ENCODE results near the gene CHRNA3.

DNA sequence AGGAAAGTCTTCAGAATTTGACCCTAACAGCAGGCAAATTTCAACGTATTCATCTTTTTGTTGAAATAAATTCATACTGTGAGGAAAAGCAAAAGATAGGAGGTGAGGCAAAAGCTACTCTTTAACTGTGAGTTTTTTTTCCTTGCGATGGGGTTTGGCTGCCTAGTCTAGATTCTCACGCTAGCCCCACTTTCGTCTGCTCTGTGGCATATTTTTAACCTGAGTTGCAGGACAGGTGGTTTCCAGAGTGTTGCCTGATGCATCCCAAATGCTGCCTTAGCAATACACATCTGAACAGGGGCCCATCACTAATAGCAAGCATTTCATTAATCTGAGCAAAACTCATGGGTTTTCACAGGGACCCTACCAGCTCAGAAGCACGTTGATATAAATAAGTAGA is 68.9 kb downstream of the CHRNA3 start:
- TF ChIP-seq, protein P1, sequence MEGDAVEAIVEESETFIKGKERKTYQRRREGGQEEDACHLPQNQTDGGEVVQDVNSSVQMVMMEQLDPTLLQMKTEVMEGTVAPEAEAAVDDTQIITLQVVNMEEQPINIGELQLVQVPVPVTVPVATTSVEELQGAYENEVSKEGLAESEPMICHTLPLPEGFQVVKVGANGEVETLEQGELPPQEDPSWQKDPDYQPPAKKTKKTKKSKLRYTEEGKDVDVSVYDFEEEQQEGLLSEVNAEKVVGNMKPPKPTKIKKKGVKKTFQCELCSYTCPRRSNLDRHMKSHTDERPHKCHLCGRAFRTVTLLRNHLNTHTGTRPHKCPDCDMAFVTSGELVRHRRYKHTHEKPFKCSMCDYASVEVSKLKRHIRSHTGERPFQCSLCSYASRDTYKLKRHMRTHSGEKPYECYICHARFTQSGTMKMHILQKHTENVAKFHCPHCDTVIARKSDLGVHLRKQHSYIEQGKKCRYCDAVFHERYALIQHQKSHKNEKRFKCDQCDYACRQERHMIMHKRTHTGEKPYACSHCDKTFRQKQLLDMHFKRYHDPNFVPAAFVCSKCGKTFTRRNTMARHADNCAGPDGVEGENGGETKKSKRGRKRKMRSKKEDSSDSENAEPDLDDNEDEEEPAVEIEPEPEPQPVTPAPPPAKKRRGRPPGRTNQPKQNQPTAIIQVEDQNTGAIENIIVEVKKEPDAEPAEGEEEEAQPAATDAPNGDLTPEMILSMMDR (IDR thresholded peaks at IDR 0.05) = no peak
- no peak for TF ChIP-seq EZH2 (IDR thresholded peaks at IDR 0.05)

All from neural progenitor cell (in vitro differentiated cells).